ENCODE data around the gene ZSCAN5A.

DNA sequence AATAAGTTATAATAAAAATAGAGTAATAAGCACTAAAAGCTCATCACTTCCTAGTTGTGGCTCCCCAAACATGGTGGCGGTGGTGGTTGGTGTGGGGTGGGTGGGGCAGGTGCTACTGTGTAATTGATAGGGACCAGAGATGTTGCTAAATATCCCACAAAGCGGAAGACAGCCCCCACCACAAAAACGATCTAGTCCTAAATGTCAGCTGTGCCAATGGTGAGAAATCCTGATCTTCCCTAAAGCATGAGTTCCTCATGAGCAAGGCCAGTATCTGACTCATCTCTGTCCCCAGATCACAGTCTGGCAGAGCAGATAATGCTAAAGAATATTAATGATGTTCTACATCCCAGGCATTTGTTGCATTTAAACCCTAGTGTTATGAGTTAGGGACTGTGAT is 44.0 kb downstream of the ZSCAN5A start:
- TF ChIP-seq, protein P1, sequence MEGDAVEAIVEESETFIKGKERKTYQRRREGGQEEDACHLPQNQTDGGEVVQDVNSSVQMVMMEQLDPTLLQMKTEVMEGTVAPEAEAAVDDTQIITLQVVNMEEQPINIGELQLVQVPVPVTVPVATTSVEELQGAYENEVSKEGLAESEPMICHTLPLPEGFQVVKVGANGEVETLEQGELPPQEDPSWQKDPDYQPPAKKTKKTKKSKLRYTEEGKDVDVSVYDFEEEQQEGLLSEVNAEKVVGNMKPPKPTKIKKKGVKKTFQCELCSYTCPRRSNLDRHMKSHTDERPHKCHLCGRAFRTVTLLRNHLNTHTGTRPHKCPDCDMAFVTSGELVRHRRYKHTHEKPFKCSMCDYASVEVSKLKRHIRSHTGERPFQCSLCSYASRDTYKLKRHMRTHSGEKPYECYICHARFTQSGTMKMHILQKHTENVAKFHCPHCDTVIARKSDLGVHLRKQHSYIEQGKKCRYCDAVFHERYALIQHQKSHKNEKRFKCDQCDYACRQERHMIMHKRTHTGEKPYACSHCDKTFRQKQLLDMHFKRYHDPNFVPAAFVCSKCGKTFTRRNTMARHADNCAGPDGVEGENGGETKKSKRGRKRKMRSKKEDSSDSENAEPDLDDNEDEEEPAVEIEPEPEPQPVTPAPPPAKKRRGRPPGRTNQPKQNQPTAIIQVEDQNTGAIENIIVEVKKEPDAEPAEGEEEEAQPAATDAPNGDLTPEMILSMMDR (IDR thresholded peaks at IDR 0.05): no peak
- TF ChIP-seq RAD21 (IDR thresholded peaks at IDR 0.05; ENCODE audit: low read length) (no peak), JUND (IDR thresholded peaks at IDR 0.05) (no peak)
- TF ChIP-seq, protein P2, sequence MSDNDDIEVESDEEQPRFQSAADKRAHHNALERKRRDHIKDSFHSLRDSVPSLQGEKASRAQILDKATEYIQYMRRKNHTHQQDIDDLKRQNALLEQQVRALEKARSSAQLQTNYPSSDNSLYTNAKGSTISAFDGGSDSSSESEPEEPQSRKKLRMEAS (IDR thresholded peaks at IDR 0.05; ENCODE audit: low read depth): no peak
- TF ChIP-seq, protein P3, sequence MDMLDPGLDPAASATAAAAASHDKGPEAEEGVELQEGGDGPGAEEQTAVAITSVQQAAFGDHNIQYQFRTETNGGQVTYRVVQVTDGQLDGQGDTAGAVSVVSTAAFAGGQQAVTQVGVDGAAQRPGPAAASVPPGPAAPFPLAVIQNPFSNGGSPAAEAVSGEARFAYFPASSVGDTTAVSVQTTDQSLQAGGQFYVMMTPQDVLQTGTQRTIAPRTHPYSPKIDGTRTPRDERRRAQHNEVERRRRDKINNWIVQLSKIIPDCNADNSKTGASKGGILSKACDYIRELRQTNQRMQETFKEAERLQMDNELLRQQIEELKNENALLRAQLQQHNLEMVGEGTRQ (IDR thresholded peaks at IDR 0.05; ENCODE audit: borderline replicate concordance, low read depth, low read length): no peak
- TF ChIP-seq, protein P4, sequence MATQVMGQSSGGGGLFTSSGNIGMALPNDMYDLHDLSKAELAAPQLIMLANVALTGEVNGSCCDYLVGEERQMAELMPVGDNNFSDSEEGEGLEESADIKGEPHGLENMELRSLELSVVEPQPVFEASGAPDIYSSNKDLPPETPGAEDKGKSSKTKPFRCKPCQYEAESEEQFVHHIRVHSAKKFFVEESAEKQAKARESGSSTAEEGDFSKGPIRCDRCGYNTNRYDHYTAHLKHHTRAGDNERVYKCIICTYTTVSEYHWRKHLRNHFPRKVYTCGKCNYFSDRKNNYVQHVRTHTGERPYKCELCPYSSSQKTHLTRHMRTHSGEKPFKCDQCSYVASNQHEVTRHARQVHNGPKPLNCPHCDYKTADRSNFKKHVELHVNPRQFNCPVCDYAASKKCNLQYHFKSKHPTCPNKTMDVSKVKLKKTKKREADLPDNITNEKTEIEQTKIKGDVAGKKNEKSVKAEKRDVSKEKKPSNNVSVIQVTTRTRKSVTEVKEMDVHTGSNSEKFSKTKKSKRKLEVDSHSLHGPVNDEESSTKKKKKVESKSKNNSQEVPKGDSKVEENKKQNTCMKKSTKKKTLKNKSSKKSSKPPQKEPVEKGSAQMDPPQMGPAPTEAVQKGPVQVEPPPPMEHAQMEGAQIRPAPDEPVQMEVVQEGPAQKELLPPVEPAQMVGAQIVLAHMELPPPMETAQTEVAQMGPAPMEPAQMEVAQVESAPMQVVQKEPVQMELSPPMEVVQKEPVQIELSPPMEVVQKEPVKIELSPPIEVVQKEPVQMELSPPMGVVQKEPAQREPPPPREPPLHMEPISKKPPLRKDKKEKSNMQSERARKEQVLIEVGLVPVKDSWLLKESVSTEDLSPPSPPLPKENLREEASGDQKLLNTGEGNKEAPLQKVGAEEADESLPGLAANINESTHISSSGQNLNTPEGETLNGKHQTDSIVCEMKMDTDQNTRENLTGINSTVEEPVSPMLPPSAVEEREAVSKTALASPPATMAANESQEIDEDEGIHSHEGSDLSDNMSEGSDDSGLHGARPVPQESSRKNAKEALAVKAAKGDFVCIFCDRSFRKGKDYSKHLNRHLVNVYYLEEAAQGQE (IDR thresholded peaks at IDR 0.05; ENCODE audit: low read depth, low read length): no peak
